MV-4-11 (cell line): ENCODE data around the gene CACNA1C.
"Not testable (repeated sequence)": the region's sequence is repeated elsewhere in the genome, so short reads cannot be mapped to it uniquely, and the experiment has no call there.

Source experiments
- DNase-seq: peaks from one replicate; lab custom pipeline; 2025; lab: John Stamatoyannopoulos, UW

CACNA1C gene

GRCh38 chr12:2076196-2076570, 23.4 kb downstream of the CACNA1C start:
- no peak for DNase-seq

GRCh38 chr12:2076728-2077127, 23.9 kb downstream of the CACNA1C start:
- no peak for DNase-seq

GRCh38 chr12:2080604-2081003, 27.8 kb downstream of the CACNA1C start:
- DNase-seq, result no peak

GRCh38 chr12:2082321-2082720, 29.5 kb downstream of the CACNA1C start:
- DNase-seq, result no peak

- no peak for DNase-seq
Observed at GRCh38 chr12:2083008-2083407, 30.2 kb downstream of the CACNA1C start.

DNA sequence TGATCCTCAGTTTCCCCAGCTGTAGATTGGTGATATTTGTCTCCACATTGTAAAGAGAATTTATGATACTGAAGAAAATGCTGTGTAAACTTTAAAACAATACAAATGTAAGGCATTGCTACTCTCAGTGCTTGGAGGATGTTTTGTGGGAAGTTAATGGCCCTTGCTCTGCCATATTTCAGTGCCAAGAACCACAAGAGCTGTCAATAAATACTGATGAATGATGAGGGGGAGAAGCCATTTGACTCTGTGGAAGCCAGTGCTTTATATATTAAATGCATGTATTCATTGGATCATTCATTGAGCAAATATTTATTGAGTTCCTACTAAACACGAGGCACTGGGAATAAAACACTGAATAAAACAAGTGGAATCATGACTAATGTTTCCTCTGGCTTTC, 30.8 kb downstream of the CACNA1C start:
- DNase-seq, result no peak

GRCh38 chr12:2084553-2085296, 31.9 kb downstream of the CACNA1C start:
- DNase-seq, result no peak

DNA sequence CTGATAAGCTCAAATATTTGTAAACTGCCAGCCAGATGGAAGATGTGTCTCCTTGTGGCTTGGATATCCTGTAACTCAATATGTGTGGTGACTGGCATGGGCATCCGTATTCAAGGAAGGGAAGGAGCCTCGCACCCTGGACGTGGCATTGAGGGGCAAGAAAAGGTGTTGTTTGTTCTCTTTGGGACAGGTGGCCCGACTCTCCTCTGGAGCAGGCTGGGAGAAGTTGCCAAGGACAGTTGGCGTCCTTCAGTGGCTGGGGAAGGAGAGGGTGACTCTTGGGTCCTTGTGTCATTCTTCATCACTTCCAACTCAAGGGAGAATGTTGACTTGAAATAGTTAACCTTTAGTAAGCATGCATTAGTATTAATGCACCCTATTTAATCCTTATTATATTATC, 39.6 kb downstream of the CACNA1C start:
- no peak for DNase-seq

GRCh38 chr12:2092890-2093289, 40.1 kb downstream of the CACNA1C start:
- DNase-seq, result no peak

GRCh38 chr12:2094597-2094996, 41.8 kb downstream of the CACNA1C start:
- peak; percentile 67 for DNase-seq

DNA sequence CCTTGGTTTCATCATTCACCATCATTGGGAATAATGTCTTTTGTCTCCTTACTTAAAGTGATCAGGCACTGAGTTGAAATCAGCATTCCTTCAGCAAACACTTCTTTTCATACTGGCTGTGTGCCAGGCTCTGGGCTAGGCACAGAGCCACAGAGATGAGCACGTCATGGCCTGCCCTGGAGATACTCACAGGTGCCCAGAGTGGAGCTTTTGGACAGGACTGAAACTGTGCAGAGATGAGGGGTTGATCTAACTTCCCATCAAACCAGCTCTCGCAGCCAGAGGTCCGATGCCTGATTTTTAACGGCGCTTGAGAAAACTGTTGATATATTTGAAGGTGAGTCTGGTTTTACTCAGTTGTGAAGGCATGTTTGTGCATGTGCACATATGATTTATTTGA, 43.1 kb downstream of the CACNA1C start:
- no peak for DNase-seq

GRCh38 chr12:2097617-2098016, 44.8 kb downstream of the CACNA1C start:
- DNase-seq, result no peak

- no peak for DNase-seq
Observed at GRCh38 chr12:2098852-2099251, 46.1 kb downstream of the CACNA1C start.

DNA sequence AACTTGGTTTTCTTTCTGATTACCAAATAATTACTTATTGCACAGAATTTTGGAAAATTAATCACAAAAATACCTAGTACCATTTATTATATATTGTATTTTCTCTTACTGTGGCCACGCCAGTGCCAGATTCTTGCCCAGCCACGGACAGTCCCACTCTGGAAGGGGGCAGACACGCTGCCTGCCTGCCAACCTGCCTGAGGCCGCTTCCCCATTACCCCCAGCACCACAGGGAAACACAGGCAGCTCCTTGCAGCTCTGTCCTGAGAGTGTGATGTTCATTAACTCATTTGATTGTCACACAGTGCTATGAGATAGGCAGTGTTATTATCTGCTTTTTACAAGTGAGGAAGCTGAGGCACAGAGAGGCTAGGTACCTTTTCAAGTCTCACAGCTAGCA, 46.8 kb downstream of the CACNA1C start:
- no peak for DNase-seq

- no peak for DNase-seq
Observed at GRCh38 chr12:2101359-2101758, 48.6 kb downstream of the CACNA1C start.

DNA sequence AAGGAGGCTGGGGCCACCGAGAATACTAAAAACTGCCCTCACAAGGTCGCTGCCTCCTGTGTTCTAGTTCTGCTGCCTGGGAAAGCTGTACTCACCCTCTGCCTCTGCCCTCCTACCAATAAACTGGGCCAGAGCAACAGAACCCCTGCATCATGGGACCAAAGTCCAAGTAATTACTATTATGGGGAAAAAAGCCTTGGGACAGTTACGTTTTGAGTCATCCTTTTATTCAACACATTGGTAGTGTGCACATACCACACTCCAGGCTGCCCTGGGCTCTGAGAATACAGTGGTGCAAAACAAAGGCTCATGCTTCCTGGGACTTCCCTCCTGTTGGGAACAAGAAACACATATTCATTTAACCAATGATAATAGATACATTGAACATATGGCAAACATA, 49.0 kb downstream of the CACNA1C start:
- no peak for DNase-seq

- not testable (repeated sequence) for DNase-seq
Observed at GRCh38 chr12:2102736-2103135, 49.9 kb downstream of the CACNA1C start.

DNA sequence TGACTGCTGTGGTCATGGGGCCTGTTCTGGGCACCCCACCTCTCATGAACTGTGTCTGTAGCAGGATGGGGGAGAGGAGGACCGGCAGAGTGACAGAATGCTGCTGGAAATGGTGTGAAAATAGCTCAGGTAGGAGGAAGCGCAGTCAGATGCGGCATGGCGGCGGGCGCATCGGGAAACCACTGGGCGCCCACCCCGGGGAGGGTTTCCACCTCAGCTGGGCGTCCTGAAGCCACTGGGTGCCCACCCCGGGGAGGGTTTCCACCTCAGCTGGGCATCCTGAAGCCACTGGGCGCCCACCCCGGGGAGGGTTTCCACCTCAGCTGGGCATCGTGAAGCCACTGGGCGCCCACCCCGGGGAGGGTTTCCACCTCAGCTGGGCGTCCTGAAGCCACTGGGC, 52.6 kb downstream of the CACNA1C start:
- DNase-seq, result not testable (repeated sequence)

- no peak for DNase-seq
Observed at GRCh38 chr12:2108166-2108565, 55.4 kb downstream of the CACNA1C start.

DNA sequence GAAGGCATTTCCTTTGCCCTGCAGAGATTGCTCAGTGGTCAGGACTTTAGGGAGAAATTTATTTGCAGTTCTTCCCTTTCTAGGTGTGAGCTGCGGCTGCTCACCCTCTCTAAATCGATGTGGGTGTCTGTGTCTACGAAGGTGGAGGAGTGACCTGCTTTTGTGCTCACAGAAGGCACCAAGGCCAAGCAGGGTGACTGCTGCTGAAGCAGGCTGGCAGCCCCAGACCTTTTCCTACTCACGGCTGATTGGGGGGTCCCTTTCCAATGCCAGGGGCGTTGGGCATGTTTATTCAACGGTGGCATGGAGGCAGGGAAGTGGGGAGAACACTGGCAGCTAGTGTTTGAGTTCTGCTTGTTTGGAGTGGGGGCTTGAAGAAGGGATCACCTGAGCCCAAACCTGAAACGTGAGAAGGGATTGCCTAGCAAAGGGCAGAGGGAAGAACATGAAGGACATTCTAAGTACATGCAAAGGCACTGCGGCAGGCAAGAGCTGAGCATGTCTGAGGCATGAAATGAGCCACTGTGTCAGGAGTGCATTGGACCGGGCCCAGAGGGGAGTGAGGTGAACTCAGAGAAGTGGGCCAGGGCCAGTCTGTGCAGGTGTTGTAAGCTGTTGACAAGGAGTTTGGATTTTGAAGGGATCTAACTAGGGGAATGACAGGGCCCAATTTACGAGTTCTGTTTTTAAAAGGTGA, 56.3 kb downstream of the CACNA1C start:
- DNase-seq, result no peak

DNA sequence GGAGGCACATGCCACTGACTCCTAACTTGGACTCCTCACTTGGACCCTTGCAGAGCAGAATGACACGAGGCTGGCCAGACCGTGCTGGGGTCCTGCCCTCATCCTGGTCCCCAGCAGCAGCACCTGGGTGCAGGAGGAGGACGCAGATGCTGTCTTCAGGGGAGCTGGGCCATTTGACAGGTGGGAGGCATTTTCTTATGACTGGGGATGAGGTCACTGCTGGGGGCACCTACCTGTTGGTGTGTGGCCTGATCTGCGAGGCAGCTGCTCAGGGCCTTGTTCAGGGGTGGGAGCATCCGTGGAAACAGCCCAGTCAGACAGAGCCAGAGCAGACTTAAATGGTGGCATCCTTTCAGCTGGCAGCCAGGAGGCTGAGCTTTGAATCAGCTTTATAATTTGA, 57.3 kb downstream of the CACNA1C start:
- no peak for DNase-seq

- DNase-seq, result no peak
Observed at GRCh38 chr12:2110849-2111566, 58.2 kb downstream of the CACNA1C start.

DNA sequence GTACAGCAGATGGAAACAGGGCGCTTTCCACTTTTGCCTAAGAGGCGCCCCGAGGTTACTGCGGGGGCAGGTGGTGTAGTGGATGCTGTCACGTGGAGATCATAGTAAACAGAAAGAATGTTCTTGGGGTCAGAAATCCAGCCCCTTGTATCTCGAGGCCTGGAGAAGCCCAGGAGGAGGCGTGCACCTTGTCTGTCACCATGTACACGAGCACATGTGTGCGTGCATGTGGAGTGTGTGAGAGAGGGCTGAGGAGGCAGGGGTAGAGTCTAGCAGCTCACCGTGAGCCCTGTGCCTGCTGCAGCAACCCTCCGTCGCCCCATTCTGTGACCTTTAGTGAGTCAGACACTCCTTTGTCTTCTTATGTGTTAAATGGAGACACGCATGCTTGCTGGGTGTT, 59.0 kb downstream of the CACNA1C start:
- DNase-seq, result no peak
